Liver (tissue), 3 donors: Measurements from ENCODE around the gene ARRDC3.

Source experiments
- CTCF ChIP-seq: fragments of 150-350 bp; IDR thresholded peaks from 2 replicates; pipeline ENCODE4 v1.5.1; 2017; ENCODE audit warnings: improper control_type of control experiment, low read depth, low read length; ENCODE audit not compliant: missing input control
- GABPA ChIP-seq, 2 donors: IDR thresholded peaks in 1 of 2; conservative IDR thresholded peaks in 1 of 2; 2 replicates each; pipeline ENCODE4 v1.6.1; 2016; ENCODE audit warnings: antibody characterized with exemption in 2 of 2, mild to moderate bottlenecking in 1 of 2, moderate library complexity in 1 of 2
- NR2F2 ChIP-seq: IDR thresholded peaks from 2 replicates; pipeline ENCODE4 v1.6.1; 2016; ENCODE audit warnings: antibody characterized with exemption
- REST ChIP-seq: IDR thresholded peaks from 2 replicates; pipeline ENCODE4 v1.6.1; 2016; ENCODE audit warnings: antibody characterized with exemption, mild to moderate bottlenecking
- RXRA ChIP-seq, 2 donors: IDR thresholded peaks; 2 replicates each; pipeline ENCODE4 v1.6.1; 2017 to 2018; ENCODE audit warnings: antibody characterized with exemption in 2 of 2, mild to moderate bottlenecking in 1 of 2
- SP1 ChIP-seq: IDR thresholded peaks from 2 replicates; pipeline ENCODE4 v1.6.1; 2018; ENCODE audit warnings: antibody characterized with exemption, mild to moderate bottlenecking
- TAF1 ChIP-seq: conservative IDR thresholded peaks from 2 replicates; pipeline ENCODE4 v1.6.1; 2016; ENCODE audit warnings: antibody characterized with exemption, mild to moderate bottlenecking
- ZBTB33 ChIP-seq: IDR thresholded peaks from 2 replicates; pipeline ENCODE4 v1.6.1; 2016; ENCODE audit warnings: antibody characterized with exemption
- TF ChIP-seq, protein P1 (sequence below): IDR thresholded peaks from 2 replicates; pipeline ENCODE4 v1.6.1; 2016; ENCODE audit warnings: antibody characterized with exemption
- donor health status: healthy.
- donor health status: healthy.

- no peak for TF ChIP-seq CTCF
- TF ChIP-seq ZBTB33, result no peak
- TF ChIP-seq TAF1, result no peak
- no peak for TF ChIP-seq SP1
- no peak for TF ChIP-seq REST
- TF ChIP-seq, protein P1, sequence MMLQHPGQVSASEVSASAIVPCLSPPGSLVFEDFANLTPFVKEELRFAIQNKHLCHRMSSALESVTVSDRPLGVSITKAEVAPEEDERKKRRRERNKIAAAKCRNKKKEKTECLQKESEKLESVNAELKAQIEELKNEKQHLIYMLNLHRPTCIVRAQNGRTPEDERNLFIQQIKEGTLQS, result no peak
- no peak for TF ChIP-seq GABPA (IDR thresholded peaks at IDR 0.05 in 1 of 2, conservative IDR thresholded peaks at IDR 0.05 in 1 of 2)
- no peak for TF ChIP-seq NR2F2
- no peak for TF ChIP-seq RXRA (IDR thresholded peaks at IDR 0.05)
Measured at GRCh38 chr5:91378752-91379211, 4.3 kb downstream of the ARRDC3 start.
